NCI-H128 (cell line): Measurements from ENCODE around the gene ITSN1.

Source experiments
- DNase-seq: peaks from one replicate; lab custom pipeline; 2025; ENCODE audit not compliant: unreplicated experiment; lab: John Stamatoyannopoulos, UW

Gene ITSN1

GRCh38 chr21:33883118-33883517 is 240.8 kb downstream of the ITSN1 start:
- no peak for DNase-seq

DNA sequence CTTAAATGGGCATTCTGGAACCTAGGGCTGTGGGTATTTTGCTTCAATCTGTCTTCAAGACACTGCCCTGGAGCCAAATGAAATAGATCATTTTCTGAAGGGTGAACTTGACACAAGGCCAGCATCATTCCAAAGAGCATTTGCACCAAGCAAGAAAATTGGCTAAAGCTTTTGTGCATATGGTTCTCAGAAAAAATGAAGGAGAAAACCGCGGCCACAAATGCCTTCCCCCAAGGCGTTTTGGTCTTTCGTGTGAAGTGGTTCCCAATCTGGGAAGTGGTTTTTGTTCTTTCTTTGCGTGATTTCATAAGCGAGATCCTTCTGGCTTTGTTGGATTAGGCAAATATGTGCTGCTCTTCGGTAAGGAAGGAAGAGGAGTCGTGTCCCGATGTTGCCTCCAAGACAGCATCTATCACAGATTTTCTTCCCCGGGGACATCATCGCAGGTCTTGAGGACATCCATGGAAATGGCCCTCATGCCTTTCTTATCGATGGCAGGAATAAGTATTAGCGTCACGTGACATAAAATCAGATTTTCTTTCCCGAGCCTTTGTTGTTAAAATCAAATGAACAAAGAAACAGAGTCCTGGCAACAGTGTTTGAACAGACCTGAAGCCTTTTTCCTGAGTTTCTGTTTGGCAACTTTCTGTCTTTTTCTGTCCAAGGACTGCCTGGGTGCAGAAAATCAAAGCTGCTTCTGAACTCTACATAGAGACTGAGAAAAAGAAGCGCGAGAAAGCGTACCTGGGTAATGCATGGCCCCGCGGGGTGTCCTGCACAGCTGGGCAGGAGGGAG is 242.3 kb downstream of the ITSN1 start:
- DNase-seq = no peak

DNA sequence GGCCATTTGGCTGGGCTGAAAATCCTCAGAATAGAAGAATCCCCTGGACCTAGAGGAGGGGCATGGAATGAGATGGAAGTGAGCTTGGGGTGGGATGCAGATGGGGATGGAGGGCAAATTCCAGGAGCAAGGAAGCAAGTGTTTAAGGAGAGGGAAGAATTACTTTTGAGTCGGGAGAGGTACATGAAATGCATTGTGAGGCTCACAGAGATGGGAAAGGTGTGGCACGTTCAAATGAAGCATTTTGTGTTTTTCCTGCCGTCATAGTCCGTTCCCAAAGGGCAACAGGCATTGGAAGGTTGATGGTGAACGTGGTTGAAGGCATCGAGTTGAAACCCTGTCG is 242.8 kb downstream of the ITSN1 start:
- DNase-seq = no peak

DNA sequence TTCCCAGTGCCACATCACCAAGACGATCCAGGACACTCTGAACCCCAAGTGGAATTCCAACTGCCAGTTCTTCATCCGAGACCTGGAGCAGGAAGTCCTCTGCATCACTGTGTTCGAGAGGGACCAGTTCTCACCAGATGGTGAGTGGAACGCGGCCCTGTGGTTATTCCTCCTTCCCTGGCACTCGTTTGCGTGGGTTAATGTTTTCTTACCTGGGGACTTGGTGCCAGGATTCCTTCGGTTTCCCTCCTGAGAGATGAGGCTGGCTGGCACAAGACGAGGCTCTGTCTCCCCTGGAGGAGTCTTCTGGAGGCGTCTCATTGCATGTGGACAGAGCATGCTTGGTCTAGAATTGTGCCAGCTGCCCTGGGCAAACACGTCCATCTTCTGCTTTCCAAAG is 244.0 kb downstream of the ITSN1 start:
- no peak for DNase-seq

GRCh38 chr21:33890187-33890586 is 247.9 kb downstream of the ITSN1 start:
- DNase-seq = no peak

DNA sequence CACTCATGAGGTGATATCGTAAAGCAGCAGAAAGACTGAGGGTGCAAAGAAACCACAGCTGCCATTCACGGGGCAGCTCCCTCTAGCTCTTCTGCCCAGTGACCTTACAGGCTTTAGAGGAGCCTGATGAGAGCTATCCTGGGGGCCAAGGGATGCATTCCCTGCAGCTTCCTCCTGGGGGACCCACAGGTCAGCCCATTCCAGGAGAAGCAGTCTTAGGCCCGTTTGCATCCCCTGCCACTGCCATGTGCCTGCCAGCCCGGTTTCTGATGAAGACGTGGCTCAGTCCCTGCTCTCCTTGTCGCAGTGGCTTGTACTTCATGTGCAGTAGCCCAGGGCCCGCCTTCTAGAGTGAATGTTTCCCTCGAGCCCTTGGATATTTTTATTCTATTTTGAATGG is 250.6 kb downstream of the ITSN1 start:
- DNase-seq = no peak

DNA sequence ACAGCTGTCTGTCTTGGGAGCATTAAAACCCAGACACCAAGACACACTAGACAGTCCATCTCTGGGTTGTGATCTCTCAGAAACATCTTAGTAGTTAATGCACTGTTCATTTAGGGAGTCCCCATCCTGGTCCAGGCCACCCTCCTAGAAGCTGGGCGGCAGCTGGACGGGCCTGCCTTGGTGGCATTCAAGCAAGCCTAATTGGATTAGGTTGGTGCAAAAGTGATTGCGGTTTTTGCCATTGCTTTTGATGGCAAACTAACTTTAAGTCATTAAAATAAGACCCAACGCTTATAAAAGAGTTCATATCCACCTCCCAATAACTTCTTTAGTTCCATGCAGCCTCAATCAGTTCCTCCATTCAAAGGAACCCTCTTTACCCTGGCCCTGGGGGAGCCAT is 251.6 kb downstream of the ITSN1 start:
- DNase-seq = no peak

DNA sequence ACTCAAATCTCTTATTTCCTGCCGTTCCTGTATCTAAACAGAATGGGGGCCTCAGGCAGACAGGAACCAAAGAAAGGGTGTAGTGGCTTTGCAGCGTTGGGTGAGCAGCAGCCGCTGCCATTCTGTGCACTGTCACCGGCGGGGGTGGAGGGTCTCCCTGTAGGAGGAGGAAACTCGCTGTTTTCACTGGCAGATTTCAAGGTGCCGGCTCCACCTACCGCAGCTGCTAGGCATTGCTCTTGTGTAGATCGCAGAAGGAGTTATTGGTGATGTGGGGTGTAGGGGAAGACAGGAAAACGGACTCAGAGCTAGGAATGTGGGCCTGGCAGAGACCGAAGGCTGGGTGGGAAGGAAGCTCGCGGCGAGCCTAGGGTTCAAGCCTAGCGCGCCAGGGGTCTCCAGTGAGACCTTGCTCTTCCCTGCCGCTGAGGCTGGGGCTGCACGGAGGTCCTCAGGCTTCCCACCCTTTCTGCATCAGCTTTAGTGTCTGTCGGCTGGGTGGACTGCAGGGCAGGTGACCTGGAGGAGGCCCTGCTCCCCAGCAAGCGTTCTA is 252.5 kb downstream of the ITSN1 start:
- DNase-seq = peak; percentile 85

DNA sequence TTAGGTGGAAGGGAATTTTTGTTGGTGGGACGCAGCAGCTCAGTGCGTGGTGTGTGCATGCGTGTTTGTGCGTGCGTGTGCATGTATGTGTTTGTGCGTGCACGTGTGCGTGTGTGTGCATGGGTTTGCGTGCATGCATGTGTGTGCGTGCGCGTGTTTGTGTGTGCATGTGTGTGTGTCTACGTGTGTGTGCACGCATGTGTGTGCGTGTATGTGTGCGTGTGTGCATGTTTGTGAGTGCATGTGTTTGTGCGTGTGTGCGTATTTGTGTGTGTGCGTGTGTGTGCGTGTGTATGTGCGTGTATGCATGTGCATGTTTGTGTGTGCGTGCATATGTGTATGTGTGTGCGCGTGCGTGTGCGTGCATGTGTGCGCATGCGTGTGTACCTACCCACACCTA is 253.1 kb downstream of the ITSN1 start:
- DNase-seq = no peak

DNA sequence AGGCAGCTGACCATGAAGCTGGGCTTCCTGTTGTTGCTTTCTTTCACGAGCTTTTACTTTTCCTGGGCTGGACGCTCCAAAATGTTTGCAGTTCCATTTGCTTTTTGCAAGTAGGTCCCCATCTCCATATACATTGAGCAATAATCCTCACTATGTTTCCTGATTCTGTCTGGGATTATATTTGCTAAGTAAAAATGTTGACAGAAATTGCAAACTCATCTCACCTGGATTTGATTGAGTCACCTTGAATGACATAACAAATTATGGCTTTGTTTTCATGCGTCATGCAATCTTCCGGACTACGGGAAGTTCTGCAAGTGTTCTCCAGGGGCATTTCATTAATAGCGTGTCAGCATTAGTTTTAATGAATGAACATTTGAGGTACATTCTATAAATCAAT is 254.4 kb downstream of the ITSN1 start:
- DNase-seq = no peak

DNA sequence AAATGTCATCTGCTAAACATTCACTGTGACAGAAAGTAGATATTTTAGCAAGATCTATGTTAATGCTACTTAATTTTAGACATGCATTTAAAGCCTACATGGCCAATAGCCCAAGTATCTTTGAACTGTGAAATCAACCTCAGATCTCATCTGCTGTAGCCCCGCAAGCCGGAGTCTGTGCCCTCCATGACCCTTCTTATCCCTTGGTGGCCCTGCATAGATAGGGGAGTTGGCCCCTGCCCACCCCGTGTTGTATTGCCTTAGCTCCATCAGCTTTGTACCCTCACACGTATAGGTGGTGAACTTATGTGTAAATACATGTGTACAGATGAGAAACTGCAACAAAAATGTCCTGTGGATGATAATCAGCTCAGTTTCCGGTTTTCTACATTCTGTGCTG is 254.8 kb downstream of the ITSN1 start:
- DNase-seq = no peak

DNA sequence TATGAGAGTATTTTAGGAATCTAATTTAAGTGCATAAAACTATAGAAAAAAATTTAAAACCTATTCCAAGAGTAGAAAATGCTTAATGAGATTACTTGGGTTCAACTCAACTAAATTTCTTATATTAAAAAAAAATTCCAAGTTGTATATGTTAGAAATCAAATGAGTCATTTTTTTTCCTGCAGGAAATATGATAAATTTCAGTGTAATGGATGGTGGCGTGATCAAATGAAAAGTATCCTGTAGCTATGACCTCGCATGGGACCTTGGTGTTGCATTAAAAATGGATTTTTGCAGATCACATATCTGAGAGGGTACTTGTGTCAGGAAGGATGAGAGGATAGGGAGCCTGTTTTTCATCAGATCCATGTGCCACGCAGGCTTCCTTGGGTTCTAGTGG is 255.4 kb downstream of the ITSN1 start:
- DNase-seq = no peak

DNA sequence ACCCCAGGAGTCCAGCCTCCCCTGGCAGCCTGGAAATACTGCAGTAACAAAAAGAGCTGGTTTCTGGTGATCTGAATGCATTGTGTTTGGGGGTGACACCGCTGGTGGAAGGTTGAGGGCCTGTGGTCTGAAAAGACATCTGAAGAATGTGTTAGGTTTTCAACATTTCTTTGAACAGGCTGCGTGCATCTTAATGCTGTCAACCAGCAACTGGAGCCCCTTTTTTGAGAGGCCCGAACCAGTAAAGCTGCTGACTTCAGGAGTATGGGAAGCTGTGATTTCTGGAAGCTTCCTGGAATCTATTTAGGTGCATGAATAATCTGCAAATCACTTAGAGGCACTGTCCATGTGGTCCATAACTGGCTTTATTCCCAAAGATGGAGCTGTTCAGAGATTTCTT is 256.3 kb downstream of the ITSN1 start:
- no peak for DNase-seq

DNA sequence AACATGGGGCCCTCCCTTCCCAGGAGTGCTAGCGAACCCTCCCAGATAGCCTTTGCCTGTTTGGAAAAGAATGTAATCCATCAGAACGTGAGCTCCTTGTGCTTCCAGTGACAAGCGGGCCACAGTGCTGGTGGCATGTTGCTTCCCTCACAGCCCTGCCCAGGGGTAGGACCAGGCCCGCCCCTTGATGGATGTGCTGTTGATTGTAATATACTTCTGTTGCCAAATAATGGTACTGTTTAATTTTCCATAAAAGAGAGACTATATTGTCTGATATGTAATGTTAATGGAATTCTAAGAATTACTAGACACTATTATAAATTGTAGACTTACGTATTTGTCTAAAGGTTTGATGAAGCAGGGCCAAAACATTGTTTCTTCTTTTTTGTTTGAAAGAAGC is 256.9 kb downstream of the ITSN1 start:
- DNase-seq = no peak

DNA sequence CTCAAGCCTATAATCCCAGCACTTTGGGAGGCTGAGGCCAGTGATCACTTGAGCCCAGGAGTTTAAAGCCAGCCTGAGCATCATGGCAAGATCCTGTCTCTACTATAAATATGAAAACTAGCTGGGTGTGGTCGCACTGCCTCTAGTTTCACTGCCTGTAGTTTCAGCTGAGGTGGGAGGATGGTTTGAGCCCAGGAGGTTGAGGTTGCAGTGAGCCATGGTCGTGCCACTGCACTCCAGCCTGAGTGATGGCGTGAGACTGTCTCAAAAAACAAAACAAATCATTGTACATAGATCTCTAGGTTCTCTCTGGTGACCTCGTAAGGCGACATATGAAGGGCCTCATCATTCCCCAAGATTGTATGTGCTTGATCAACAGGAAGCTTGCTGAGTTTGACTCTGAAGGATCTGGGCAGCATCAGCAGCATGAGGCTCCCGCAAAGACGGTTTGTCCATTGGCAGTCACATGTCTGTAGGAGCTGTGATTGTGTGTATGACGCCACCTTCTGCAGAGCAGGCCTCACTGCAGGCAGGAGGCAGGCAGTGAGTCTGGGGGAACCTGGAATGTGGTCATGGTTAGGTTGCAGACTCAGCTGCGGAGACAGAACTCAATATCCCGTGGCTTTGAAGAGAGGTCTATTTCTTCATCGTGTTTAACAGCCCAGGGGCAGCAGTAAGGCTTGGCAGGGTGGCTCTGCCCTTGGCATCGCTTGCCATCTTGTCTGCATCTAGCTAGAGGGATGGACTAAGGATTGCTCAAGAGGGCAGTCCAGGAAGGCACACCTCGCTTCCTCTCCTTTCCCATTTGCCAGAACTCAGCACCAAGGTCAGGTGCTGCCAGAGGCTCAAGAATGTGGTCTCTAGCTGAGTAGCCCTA is 259.3 kb downstream of the ITSN1 start:
- DNase-seq = peak; percentile 24

- DNase-seq = no peak
Observed at GRCh38 chr21:33902349-33902748, 260.0 kb downstream of the ITSN1 start.

DNA sequence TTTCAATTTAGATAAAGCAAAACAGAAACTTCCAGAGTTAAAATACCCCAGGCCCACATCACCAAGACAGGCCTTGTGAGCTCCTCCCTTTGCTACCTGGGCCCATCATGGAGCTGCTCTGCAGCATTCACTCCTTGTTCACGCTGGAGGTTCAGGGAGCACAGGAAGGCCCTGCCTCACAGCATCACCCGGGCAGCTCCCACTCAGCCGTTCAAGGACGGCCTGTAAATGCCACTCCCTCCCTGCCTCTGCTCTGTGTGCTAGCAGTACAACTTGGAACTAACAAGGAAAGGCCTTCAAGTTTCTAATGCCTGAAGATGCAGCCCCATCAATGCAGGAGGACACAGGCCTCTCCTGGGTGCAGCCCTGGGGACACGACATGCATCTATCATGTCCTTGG is 261.7 kb downstream of the ITSN1 start:
- no peak for DNase-seq

GRCh38 chr21:33908760-33909159 is 266.5 kb downstream of the ITSN1 start:
- DNase-seq = no peak

GRCh38 chr21:33909756-33910155 is 267.5 kb downstream of the ITSN1 start:
- DNase-seq = no peak

- DNase-seq = no peak
Observed at GRCh38 chr21:33914188-33914587, 271.9 kb downstream of the ITSN1 start.

DNA sequence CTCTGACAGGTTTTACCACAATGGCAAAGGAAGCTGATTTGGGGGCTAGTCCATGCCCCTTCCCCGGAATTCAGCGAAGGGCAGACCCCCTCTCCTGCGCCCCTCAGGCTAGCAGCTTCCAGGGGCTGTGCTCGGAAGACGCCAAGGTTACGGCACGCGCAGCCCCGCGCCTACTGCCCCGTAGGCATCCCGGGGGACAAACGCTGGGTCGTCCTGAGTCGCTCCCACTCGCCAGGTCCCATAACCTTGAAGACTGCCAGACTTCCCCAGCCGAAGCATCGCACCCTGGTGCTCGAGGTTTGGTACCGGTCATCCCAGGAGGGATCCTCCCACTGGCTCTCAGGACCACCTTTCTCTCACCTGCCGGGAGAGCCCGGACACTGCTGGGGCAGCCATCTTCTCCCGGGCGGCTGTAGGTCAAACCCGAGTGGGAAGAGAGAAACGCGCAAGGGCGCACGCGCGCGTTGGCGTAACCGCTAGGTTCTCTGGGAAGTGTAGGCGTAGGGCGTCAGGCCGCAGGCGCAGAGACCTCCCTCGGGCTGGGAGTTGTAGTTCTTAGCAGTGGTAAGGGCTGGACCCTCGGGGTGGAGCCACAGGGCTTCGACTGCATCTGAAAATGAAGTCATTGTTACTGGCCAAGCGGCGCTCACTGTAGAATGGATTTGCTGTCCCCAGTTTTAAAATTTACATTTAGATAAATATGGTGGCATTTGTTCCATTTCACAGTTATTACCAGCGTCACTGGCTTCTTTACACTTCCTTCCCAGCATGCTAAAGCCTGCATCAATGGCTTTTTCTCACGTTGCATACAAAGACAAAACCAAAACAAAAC is 273.3 kb downstream of the ITSN1 start, which contains the start of gene ATP5PO:
ATP5PO (minus strand) TSS at position 437 of the 832 bp plus-strand sequence; CDS start at position 396, 41 bp downstream.
- peak; percentile 97 for DNase-seq
